HFFc6 (cell line): ENCODE data around the gene STK11IP. TPM values are rescaled to one million over a fixed set of nuclear protein-coding genes. Genes with fewer than 3 reads are reported as not detected.

Experiments used
- DNase-seq: peaks from one replicate; pipeline ENCODE4 v3.0.0-alpha.2; 2018
- H3K27ac Mint-ChIP-seq: 2 replicates; pipeline ENCODE4 v1.8.0; 2020; ENCODE audit warnings: mild to moderate bottlenecking, mixed read lengths
- H3K27me3 Mint-ChIP-seq: 2 replicates; pipeline ENCODE4 v1.8.0; 2021; ENCODE audit warnings: mild to moderate bottlenecking, moderate library complexity, mixed read lengths; ENCODE audit not compliant: insufficient read depth
- H3K36me3 Mint-ChIP-seq: 2 replicates; pipeline ENCODE4 v1.8.0; 2021; ENCODE audit warnings: low read depth, mixed read lengths
- H3K4me1 Mint-ChIP-seq: 2 replicates; pipeline ENCODE4 v1.8.0; 2020; ENCODE audit warnings: low read depth, mixed read lengths
- H3K4me3 Mint-ChIP-seq: 2 replicates; pipeline ENCODE4 v1.8.0; 2020; ENCODE audit warnings: mild to moderate bottlenecking, moderate library complexity, mixed read lengths
- H3K9me3 Mint-ChIP-seq: 2 replicates; pipeline ENCODE4 v1.8.0; 2020; ENCODE audit warnings: mild to moderate bottlenecking, mixed read lengths
- CTCF ChIP-seq: fragments of 200-600 bp; sonication (generic); IDR thresholded peaks from 2 replicates; pipeline ENCODE4 v1.5.0; 2021; ENCODE audit warnings: antibody characterized with exemption, mild to moderate bottlenecking
- total RNA-seq, 6 experiments: library from RNA; stranded (reverse); fragmentation: NEBNext Ultra II Directional; extraction: Animal tissue kit (Norgen Biotek cat#: 25700); gene quantifications; 2 replicates in 1 of 6; 3 replicates in 5 of 6; pipeline ENCODE4 v1.2.3, GENCODE V29; 2021

Gene STK11IP
- total RNA-seq, 6 experiments from 2014 or later, result 17.4 to 21.5 (median 18.9) TPM

GRCh38 chr2:219611866-219612576, 14.4 kb downstream of the STK11IP start:
- H3K4me3 Mint-ChIP-seq, result no peak overlapping the region
- peaks cover 27% of the 10 kb centered on the region for H3K36me3 Mint-ChIP-seq
- H3K27me3 Mint-ChIP-seq, result no peaks in the 10 kb centered on the region
- H3K9me3 Mint-ChIP-seq, result no peaks in the 10 kb centered on the region
- H3K27ac Mint-ChIP-seq, result no peak overlapping the region
- no peak for DNase-seq
- no peak for TF ChIP-seq CTCF
- no peaks in the 10 kb centered on the region for H3K4me1 Mint-ChIP-seq

GRCh38 chr2:219612577-219613286, 15.1 kb downstream of the STK11IP start:
- no peak for DNase-seq
- no peak for TF ChIP-seq CTCF

GRCh38 chr2:219613461-219614070, 15.9 kb downstream of the STK11IP start:
- DNase-seq, result no peak
- H3K27ac Mint-ChIP-seq, result no peak overlapping the region
- no peak overlapping the region for H3K4me3 Mint-ChIP-seq
- TF ChIP-seq CTCF, result no peak
- H3K27me3 Mint-ChIP-seq, result no peaks in the 10 kb centered on the region
- H3K9me3 Mint-ChIP-seq, result no peaks in the 10 kb centered on the region
- H3K4me1 Mint-ChIP-seq, result no peaks in the 10 kb centered on the region
- H3K36me3 Mint-ChIP-seq, result peaks cover 27% of the 10 kb centered on the region

More at GRCh38 chr2:219612577-219613286, 15.1 kb downstream of the STK11IP start:
- Mint-ChIP-seq H3K27me3 (no peaks in the 10 kb centered on the region), H3K36me3 (peaks cover 27% of the 10 kb centered on the region), H3K4me1 (no peaks in the 10 kb centered on the region), H3K4me3 (no peak overlapping the region), H3K9me3 (no peaks in the 10 kb centered on the region), H3K27ac (no peak overlapping the region)

GRCh38 chr2:219614076-219614860, 16.6 kb downstream of the STK11IP start:
- no peak for TF ChIP-seq CTCF
- Mint-ChIP-seq H3K4me3 (no peak overlapping the region), H3K27me3 (no peaks in the 10 kb centered on the region), H3K4me1 (no peaks in the 10 kb centered on the region), H3K36me3 (peaks cover 27% of the 10 kb centered on the region), H3K27ac (no peak overlapping the region), H3K9me3 (no peaks in the 10 kb centered on the region)
- DNase-seq, result no peak

GRCh38 chr2:219615036-219615435, 17.4 kb downstream of the STK11IP start:
- Mint-ChIP-seq H3K4me3 (no peak overlapping the region), H3K27ac (no peak overlapping the region), H3K9me3 (no peaks in the 10 kb centered on the region), H3K4me1 (no peaks in the 10 kb centered on the region), H3K36me3 (peaks cover 27% of the 10 kb centered on the region), H3K27me3 (no peaks in the 10 kb centered on the region)
- no peak for TF ChIP-seq CTCF
- DNase-seq, result no peak
